Suprapubic skin (tissue), 3 donors: ENCODE measurements around the gene MCFD2.

Experiments
- CTCF ChIP-seq, 2 donors: fragments of 200-600 bp in 1 of 2; fragments of 450-650 bp in 1 of 2; sonication (generic) in 1 of 2; IDR thresholded peaks; one replicate each; pipeline ENCODE4 v1.5.1; 2016 to 2019; ENCODE audit warnings: antibody characterized with exemption in 2 of 2, mild to moderate bottlenecking in 1 of 2, moderate library complexity in 1 of 2
- EP300 ChIP-seq: sonication (generic); formaldehyde crosslinking; IDR thresholded peaks from one replicate; pipeline ENCODE4 v1.6.1; 2017; ENCODE audit warnings: antibody characterized with exemption
- POLR2A ChIP-seq, 2 donors: fragments of 450-650 bp; IDR thresholded peaks; one replicate each; pipeline ENCODE4 v1.6.1; 2017; ENCODE audit warnings: antibody characterized with exemption in 2 of 2, mild to moderate bottlenecking in 2 of 2, moderate library complexity in 2 of 2

GRCh38 chr2:46913471-46914381 lies 1.9 kb downstream of the MCFD2 start:
- TF ChIP-seq CTCF (IDR thresholded peaks at IDR 0.05), result no peak
- no peak for TF ChIP-seq EP300
- no peak for TF ChIP-seq POLR2A (IDR thresholded peaks at IDR 0.05)
